ENCODE data around the gene SLC25A21.

Gene SLC25A21

DNA sequence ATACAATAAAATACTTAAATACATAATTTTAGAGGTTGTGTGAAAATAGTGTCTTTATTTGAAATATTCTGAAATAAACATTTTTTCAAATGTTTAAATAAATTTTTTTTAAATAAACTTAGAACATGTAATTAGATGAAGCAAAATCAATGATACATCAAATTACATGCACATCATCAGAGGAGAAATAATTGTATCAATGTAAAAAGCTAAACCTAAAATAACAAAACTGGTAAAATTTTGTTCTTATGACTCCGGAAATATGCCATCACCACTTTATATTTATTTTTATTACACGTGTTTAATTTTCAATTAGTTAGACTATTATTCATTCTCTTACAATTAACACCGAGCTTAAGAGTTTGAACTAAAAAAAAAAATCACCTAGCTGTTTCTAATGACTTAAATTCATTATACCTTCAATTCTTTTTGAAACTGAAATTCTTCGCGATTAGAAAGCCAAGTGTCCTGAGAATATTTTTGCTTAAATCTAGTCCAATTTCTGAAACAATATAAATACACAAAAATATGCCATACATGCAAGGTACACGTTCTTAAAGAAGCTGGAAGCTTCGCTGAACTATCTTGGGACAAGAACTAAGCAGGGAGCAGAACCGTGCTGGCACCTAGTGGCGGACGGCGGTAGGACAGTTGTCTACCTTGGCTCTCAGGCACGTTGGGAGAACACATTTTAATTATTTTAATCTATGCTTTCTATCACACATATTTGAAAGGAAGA, 230.5 kb downstream of the SLC25A21 start:
- Mint-ChIP-seq H3K27ac (no peak overlapping the region), H3K4me1 (ENCODE audit: low read depth) (no peaks in the 10 kb centered on the region), H3K36me3 (ENCODE audit: low read depth) (no peaks in the 10 kb centered on the region), H3K9me3 (no peaks in the 10 kb centered on the region), H3K4me3 (no peak overlapping the region), H3K27me3 (peaks cover 2% of the 10 kb centered on the region)
- DNase-seq, result peak; percentile 64

GRCh38 chr14:36940476-36940875, 231.9 kb downstream of the SLC25A21 start:
- H3K27ac Mint-ChIP-seq, result no peak overlapping the region
- H3K27me3 Mint-ChIP-seq, result peaks cover 2% of the 10 kb centered on the region
- H3K4me1 Mint-ChIP-seq (ENCODE audit: low read depth), result no peaks in the 10 kb centered on the region
- H3K9me3 Mint-ChIP-seq, result no peaks in the 10 kb centered on the region
- H3K36me3 Mint-ChIP-seq (ENCODE audit: low read depth), result no peaks in the 10 kb centered on the region
- DNase-seq, result no peak
- H3K4me3 Mint-ChIP-seq, result no peak overlapping the region

- H3K4me3 Mint-ChIP-seq, result no peak overlapping the region
- no peak for DNase-seq
- H3K9me3 Mint-ChIP-seq, result no peaks in the 10 kb centered on the region
- no peaks in the 10 kb centered on the region for H3K36me3 Mint-ChIP-seq (ENCODE audit: low read depth)
- H3K27me3 Mint-ChIP-seq, result peaks cover 2% of the 10 kb centered on the region
- no peaks in the 10 kb centered on the region for H3K4me1 Mint-ChIP-seq (ENCODE audit: low read depth)
- H3K27ac Mint-ChIP-seq, result no peak overlapping the region
These were observed 233.1 kb downstream of the SLC25A21 start for GRCh38 chr14:36939265-36939664.

DNA sequence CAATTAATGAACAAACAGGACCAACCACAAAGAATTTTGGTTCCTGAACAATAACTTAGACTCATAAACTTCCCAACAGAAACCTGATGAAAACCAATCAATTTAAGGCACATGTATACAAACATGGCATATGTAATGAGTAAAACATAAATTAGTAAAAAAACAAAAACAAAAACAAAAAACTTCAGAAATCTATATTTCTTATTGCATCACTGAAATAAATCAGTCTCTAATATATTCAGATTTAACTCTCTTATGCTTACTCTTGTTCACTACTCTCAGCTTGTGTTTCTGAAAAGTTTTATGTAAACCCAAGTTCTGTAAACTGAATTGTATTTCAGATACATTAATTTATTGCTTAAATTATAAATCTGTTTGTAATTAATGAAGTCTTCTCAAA, 233.7 kb downstream of the SLC25A21 start:
- no peak for DNase-seq
- Mint-ChIP-seq H3K4me1 (ENCODE audit: low read depth) (no peaks in the 10 kb centered on the region), H3K27me3 (peaks cover 2% of the 10 kb centered on the region), H3K9me3 (no peaks in the 10 kb centered on the region), H3K4me3 (no peak overlapping the region), H3K36me3 (ENCODE audit: low read depth) (no peaks in the 10 kb centered on the region), H3K27ac (no peak overlapping the region)

DNA sequence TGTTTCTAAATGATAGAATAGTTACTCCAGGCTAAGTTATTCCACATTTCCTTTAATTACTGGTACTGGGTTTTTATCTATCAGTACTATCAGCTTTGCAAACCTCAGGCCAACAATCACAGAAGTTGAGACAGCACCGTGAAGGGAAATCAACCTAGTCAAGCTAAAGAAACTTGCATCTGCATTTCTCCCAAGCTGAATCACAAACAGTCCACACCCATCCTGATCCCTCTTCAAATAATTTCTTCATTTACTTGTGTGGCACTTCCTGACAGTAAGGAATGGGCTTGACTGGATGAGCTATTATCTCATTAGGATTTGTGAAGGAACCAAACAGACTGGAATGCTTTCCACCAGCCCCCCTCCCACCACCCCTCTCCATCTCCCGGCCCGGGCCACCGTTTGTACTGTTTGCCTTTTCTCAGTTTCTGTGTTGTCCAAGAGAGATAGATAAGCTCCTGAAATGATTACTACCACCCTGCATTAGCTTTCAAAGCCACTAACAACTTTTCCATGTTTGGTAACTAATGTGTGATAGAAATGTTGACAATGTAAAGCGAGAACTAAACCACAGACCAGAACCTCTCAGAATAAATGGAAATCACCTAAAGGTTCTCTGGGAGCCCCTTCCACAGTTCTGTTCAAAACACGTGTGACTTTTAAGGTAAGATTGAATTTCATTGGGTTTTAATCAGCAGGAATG, 236.3 kb downstream of the SLC25A21 start:
- Mint-ChIP-seq H3K27ac (no peak overlapping the region), H3K4me3 (no peak overlapping the region), H3K4me1 (ENCODE audit: low read depth) (no peaks in the 10 kb centered on the region), H3K36me3 (ENCODE audit: low read depth) (no peaks in the 10 kb centered on the region), H3K9me3 (no peaks in the 10 kb centered on the region), H3K27me3 (no peaks in the 10 kb centered on the region)
- no peak for DNase-seq

- H3K36me3 Mint-ChIP-seq (ENCODE audit: low read depth), result no peaks in the 10 kb centered on the region
- H3K4me3 Mint-ChIP-seq, result no peak overlapping the region
- no peak overlapping the region for H3K27ac Mint-ChIP-seq
- no peaks in the 10 kb centered on the region for H3K27me3 Mint-ChIP-seq
- H3K9me3 Mint-ChIP-seq, result no peaks in the 10 kb centered on the region
- H3K4me1 Mint-ChIP-seq (ENCODE audit: low read depth), result no peaks in the 10 kb centered on the region
- no peak for DNase-seq
These were observed 238.1 kb downstream of the SLC25A21 start for GRCh38 chr14:36934304-36934703.

DNA sequence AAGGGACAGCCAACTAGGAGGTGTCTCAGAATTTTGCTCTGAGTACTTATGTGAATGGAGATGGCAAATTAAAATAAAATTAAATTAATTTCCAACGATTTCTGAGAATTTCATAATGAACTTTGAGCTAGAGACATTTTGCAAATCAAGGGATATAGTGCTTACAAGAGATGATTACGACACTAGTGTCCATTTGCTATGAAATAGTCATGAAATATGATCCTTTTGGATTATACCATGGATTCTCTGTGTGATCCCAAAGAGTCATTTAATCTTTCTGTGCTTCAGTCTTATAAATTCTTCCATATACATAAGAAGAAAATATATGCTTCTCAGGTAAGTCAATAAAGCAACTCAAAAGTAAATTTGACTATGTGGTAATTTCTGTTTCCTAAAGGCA, 240.6 kb downstream of the SLC25A21 start:
- no peak for DNase-seq
- H3K4me3 Mint-ChIP-seq, result no peak overlapping the region
- no peak overlapping the region for H3K27ac Mint-ChIP-seq
- H3K36me3 Mint-ChIP-seq (ENCODE audit: low read depth), result no peaks in the 10 kb centered on the region
- H3K27me3 Mint-ChIP-seq, result no peaks in the 10 kb centered on the region
- no peaks in the 10 kb centered on the region for H3K4me1 Mint-ChIP-seq (ENCODE audit: low read depth)
- H3K9me3 Mint-ChIP-seq, result no peaks in the 10 kb centered on the region

- no peaks in the 10 kb centered on the region for H3K27me3 Mint-ChIP-seq
- H3K4me1 Mint-ChIP-seq (ENCODE audit: low read depth), result no peaks in the 10 kb centered on the region
- no peaks in the 10 kb centered on the region for H3K36me3 Mint-ChIP-seq (ENCODE audit: low read depth)
- H3K27ac Mint-ChIP-seq, result no peak overlapping the region
- H3K9me3 Mint-ChIP-seq, result no peaks in the 10 kb centered on the region
- no peak overlapping the region for H3K4me3 Mint-ChIP-seq
- DNase-seq, result no peak
These were observed 244.0 kb downstream of the SLC25A21 start for GRCh38 chr14:36928432-36928831.

- Mint-ChIP-seq H3K27me3 (no peaks in the 10 kb centered on the region), H3K36me3 (ENCODE audit: low read depth) (no peaks in the 10 kb centered on the region), H3K4me1 (ENCODE audit: low read depth) (no peaks in the 10 kb centered on the region), H3K9me3 (peaks cover 2% of the 10 kb centered on the region), H3K27ac (no peak overlapping the region), H3K4me3 (no peak overlapping the region)
- DNase-seq, result no peak
These were observed 247.3 kb downstream of the SLC25A21 start for GRCh38 chr14:36925094-36925493.

- Mint-ChIP-seq H3K4me3 (no peak overlapping the region), H3K36me3 (ENCODE audit: low read depth) (no peaks in the 10 kb centered on the region), H3K27ac (no peak overlapping the region), H3K27me3 (no peaks in the 10 kb centered on the region), H3K4me1 (ENCODE audit: low read depth) (no peaks in the 10 kb centered on the region), H3K9me3 (no peaks in the 10 kb centered on the region)
- no peak for DNase-seq
These were observed 255.7 kb downstream of the SLC25A21 start for GRCh38 chr14:36916668-36917067.

DNA sequence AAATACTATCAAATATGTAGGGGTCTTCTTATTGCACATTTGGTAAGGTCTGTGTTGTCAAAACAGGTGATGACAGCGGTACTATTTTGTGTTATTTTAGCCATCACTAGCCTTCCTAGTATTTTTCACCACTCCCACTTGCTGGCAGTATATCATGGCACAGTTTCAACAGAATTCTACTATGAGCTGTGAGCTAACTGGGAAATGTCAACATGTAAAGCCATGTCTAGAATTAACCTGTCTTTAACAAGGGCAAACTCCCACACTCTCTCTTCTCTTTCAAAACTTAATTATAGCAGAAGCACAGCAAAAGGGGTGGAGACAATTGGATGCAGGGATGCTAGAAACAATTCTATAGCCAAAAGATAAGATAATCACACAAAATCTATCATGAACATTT, 257.3 kb downstream of the SLC25A21 start:
- Mint-ChIP-seq H3K27ac (no peak overlapping the region), H3K4me3 (no peak overlapping the region), H3K4me1 (ENCODE audit: low read depth) (no peaks in the 10 kb centered on the region), H3K9me3 (no peaks in the 10 kb centered on the region), H3K36me3 (ENCODE audit: low read depth) (no peaks in the 10 kb centered on the region), H3K27me3 (no peaks in the 10 kb centered on the region)
- no peak for DNase-seq

DNA sequence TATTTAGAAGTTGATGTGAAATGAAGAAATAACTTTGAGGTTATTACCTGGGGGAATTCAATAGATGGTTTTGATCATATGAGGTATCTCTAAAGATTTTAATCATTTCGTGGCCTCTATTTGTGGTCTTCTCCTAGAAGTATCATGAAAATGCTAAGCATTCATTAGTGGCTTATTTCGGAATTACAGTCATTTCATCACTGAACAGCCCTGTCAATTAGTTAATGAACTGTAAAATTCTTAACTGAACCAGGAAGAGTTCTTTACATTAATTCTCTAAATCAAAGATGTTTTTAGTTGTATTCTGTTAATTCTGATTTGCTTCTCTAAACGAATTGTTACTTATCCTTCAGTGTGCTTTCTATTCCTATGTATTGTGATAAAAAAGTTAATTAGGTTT, 261.8 kb downstream of the SLC25A21 start:
- H3K27me3 Mint-ChIP-seq, result no peaks in the 10 kb centered on the region
- no peak for DNase-seq
- no peaks in the 10 kb centered on the region for H3K9me3 Mint-ChIP-seq
- H3K4me1 Mint-ChIP-seq (ENCODE audit: low read depth), result no peaks in the 10 kb centered on the region
- no peak overlapping the region for H3K27ac Mint-ChIP-seq
- H3K36me3 Mint-ChIP-seq (ENCODE audit: low read depth), result no peaks in the 10 kb centered on the region
- no peak overlapping the region for H3K4me3 Mint-ChIP-seq

- Mint-ChIP-seq H3K9me3 (no peaks in the 10 kb centered on the region), H3K4me1 (ENCODE audit: low read depth) (no peaks in the 10 kb centered on the region), H3K36me3 (ENCODE audit: low read depth) (no peaks in the 10 kb centered on the region), H3K4me3 (no peak overlapping the region), H3K27ac (no peak overlapping the region), H3K27me3 (no peaks in the 10 kb centered on the region)
- DNase-seq, result no peak
These were observed 267.0 kb downstream of the SLC25A21 start for GRCh38 chr14:36905272-36905888.

DNA sequence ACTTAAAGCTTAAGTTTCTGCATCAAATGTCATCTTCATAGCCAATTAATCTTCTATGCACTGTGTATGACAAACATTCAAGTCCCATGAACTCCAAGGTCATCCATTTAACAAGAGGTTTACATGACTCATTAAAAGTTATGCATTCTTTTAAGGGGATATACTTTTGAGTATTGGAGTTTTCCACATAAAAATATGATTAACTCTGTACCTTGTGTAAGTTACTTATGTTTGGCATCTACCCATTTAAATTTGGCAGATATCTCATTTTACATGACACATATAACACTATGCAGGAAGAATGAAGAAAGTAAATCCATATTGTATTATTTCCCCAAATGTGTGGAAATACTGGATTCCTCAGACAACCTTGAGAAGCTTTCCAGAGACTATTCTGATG, 270.5 kb downstream of the SLC25A21 start:
- Mint-ChIP-seq H3K9me3 (peaks cover 4% of the 10 kb centered on the region), H3K27me3 (no peaks in the 10 kb centered on the region), H3K27ac (no peak overlapping the region), H3K4me3 (no peak overlapping the region), H3K36me3 (ENCODE audit: low read depth) (no peaks in the 10 kb centered on the region), H3K4me1 (ENCODE audit: low read depth) (no peaks in the 10 kb centered on the region)
- DNase-seq, result no peak

DNA sequence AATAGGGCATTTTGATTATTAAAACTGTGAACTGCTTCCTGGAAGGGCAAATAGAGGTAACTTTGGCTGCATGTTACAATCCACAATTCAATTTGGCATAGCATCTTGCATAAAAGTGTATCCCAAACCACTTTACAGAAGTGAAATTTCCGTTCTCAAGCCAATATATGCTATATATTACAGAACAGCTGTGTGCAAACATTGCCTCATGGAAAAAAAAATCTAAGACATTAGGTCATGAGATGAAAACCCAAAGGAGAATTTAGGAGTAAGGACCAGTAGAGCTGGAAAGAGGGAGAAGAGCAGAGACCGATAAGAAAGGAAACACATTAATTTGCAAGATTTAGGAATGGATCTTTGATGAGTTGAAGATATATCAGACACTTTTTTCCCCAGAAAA, 271.6 kb downstream of the SLC25A21 start:
- H3K27me3 Mint-ChIP-seq, result no peaks in the 10 kb centered on the region
- no peaks in the 10 kb centered on the region for H3K36me3 Mint-ChIP-seq (ENCODE audit: low read depth)
- H3K4me1 Mint-ChIP-seq (ENCODE audit: low read depth), result no peaks in the 10 kb centered on the region
- H3K4me3 Mint-ChIP-seq, result no peak overlapping the region
- no peak for DNase-seq
- peaks cover 4% of the 10 kb centered on the region for H3K9me3 Mint-ChIP-seq
- no peak overlapping the region for H3K27ac Mint-ChIP-seq

Measured in activated T-cell treated with anti-CD3 and anti-CD28 coated beads, Interleukin-2, amount 50 U/mL, for 24 hours (primary cell).